HG03571 (cell line): ENCODE results near the gene ONECUT1.
A peak's percentile ranks its signal among the peaks of the same experiment; 100 is the strongest.

Experiments used
- ATAC-seq: cut with Tn5 transposase; IDR thresholded peaks from one replicate; pipeline ENCODE4 v1.9.1; 2021; ENCODE audit not compliant: unreplicated experiment

Gene ONECUT1

GRCh38 chr15:52783929-52784798, 6.0 kb downstream of the ONECUT1 start:
- ATAC-seq: no peak

GRCh38 chr15:52783191-52783829, 6.8 kb downstream of the ONECUT1 start:
- ATAC-seq: no peak

GRCh38 chr15:52782514-52782913, 7.6 kb downstream of the ONECUT1 start:
- ATAC-seq: no peak

GRCh38 chr15:52780172-52780980, 9.8 kb downstream of the ONECUT1 start:
- ATAC-seq: peak; percentile 58

GRCh38 chr15:52778457-52778856, 11.7 kb downstream of the ONECUT1 start:
- no peak for ATAC-seq

GRCh38 chr15:52772766-52773165, 17.4 kb downstream of the ONECUT1 start:
- no peak for ATAC-seq

- no peak for ATAC-seq
Measured at GRCh38 chr15:52765785-52766184, 24.4 kb downstream of the ONECUT1 start.

- ATAC-seq: no peak
Measured at GRCh38 chr15:52764731-52765130, 25.4 kb downstream of the ONECUT1 start.

GRCh38 chr15:52762621-52763020, 27.5 kb downstream of the ONECUT1 start:
- ATAC-seq: no peak

GRCh38 chr15:52760562-52760961, 29.6 kb downstream of the ONECUT1 start:
- no peak for ATAC-seq

- no peak for ATAC-seq
Measured at GRCh38 chr15:52759969-52760368, 30.2 kb downstream of the ONECUT1 start.

GRCh38 chr15:52757496-52757895, 32.6 kb downstream of the ONECUT1 start:
- no peak for ATAC-seq

GRCh38 chr15:52751522-52751921, 38.6 kb downstream of the ONECUT1 start:
- ATAC-seq: no peak

- no peak for ATAC-seq
Measured at GRCh38 chr15:52749258-52749657, 40.9 kb downstream of the ONECUT1 start.

- no peak for ATAC-seq
Measured at GRCh38 chr15:52746162-52746757, 43.9 kb downstream of the ONECUT1 start.

GRCh38 chr15:52745326-52746161, 44.6 kb downstream of the ONECUT1 start:
- no peak for ATAC-seq

- no peak for ATAC-seq
Measured at GRCh38 chr15:52738311-52738710, 51.8 kb downstream of the ONECUT1 start.

- no peak for ATAC-seq
Measured at GRCh38 chr15:52737720-52738119, 52.4 kb downstream of the ONECUT1 start.

- ATAC-seq: no peak
Measured at GRCh38 chr15:52735231-52736089, 54.7 kb downstream of the ONECUT1 start.
